OCI-LY7 (cell line): ENCODE data around the gene WDR36.

Source experiments
- CTCF ChIP-seq: fragments of 200-600 bp; sonication (generic); conservative IDR thresholded peaks from 2 replicates; pipeline ENCODE4 v1.5.1; 2014; ENCODE audit warnings: mild to moderate bottlenecking, antibody characterized with exemption, low read length, moderate library complexity, mixed read lengths
- EZH2phosphoT487 ChIP-seq: fragments of 200-600 bp; sonication (generic); IDR thresholded peaks from 2 replicates; pipeline ENCODE4 v1.6.1; 2018; ENCODE audit warnings: low read depth, borderline replicate concordance, mild to moderate bottlenecking, mixed run types, antibody characterized with exemption, low read length, moderate library complexity, mixed read lengths

- TF ChIP-seq CTCF: no peak
- no peak for TF ChIP-seq EZH2phosphoT487
These were observed 45.9 kb downstream of the WDR36 start for GRCh38 chr5:111138096-111138495.
